GM12872 (cell line): Measurements from ENCODE around the gene SUSD4.

Experiments
- TF ChIP-seq, protein P1 (sequence below): IDR thresholded peaks from 3 replicates; pipeline ENCODE4 v1.5.1; 2011; ENCODE audit warnings: low read depth, mild to moderate bottlenecking, low read length, moderate library complexity; ENCODE audit not compliant: insufficient read depth

SUSD4 gene, protein sequence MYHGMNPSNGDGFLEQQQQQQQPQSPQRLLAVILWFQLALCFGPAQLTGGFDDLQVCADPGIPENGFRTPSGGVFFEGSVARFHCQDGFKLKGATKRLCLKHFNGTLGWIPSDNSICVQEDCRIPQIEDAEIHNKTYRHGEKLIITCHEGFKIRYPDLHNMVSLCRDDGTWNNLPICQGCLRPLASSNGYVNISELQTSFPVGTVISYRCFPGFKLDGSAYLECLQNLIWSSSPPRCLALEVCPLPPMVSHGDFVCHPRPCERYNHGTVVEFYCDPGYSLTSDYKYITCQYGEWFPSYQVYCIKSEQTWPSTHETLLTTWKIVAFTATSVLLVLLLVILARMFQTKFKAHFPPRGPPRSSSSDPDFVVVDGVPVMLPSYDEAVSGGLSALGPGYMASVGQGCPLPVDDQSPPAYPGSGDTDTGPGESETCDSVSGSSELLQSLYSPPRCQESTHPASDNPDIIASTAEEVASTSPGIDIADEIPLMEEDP

DNA sequence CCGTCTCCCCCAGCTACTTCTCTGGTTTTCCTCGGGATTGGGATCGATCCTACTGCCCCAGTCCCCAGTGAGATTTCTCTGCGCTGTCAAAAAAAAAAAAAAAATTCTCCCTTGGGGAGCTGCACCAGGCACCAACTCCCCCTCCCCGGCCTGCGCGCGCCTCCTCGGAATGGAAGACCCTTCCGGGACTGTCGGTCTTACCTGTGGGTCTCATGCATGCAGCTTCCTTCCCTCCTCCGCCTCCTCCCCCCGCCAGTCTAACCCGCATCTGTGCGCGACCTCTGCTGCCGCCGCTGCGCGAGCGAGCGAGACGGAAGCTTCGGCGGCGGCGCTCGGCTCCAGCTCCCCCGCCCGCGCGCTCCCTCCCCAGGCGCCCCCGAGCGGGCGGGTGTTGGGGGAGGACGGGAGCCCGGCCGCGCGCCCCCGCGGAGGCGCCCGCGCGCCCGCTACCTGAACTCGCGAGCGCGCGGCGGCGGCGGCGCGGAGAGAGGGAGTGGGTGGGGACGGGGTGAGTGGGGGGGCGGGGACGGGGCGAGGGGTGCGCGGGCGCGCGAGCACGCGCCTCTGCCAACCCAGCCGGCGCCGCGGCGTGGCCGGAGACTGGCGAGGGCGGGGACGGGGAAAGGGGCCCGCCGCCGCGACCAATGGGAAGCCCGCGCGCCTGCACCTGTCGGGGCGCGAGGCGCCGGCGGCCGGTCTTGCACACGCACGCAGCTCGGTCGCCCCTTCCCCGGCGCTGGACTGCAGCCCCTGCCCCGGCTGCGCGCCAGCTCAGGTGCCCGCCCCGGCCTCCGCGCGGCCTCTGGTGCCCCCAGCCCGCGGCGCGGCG lies at the start of gene SUSD4:
Gene SUSD4, minus strand, starts transcription at position 321 of the 829 bp plus-strand sequence. CDS start 751 bp downstream, outside the sequence.
- TF ChIP-seq, protein P1, sequence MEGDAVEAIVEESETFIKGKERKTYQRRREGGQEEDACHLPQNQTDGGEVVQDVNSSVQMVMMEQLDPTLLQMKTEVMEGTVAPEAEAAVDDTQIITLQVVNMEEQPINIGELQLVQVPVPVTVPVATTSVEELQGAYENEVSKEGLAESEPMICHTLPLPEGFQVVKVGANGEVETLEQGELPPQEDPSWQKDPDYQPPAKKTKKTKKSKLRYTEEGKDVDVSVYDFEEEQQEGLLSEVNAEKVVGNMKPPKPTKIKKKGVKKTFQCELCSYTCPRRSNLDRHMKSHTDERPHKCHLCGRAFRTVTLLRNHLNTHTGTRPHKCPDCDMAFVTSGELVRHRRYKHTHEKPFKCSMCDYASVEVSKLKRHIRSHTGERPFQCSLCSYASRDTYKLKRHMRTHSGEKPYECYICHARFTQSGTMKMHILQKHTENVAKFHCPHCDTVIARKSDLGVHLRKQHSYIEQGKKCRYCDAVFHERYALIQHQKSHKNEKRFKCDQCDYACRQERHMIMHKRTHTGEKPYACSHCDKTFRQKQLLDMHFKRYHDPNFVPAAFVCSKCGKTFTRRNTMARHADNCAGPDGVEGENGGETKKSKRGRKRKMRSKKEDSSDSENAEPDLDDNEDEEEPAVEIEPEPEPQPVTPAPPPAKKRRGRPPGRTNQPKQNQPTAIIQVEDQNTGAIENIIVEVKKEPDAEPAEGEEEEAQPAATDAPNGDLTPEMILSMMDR, result no peak

DNA sequence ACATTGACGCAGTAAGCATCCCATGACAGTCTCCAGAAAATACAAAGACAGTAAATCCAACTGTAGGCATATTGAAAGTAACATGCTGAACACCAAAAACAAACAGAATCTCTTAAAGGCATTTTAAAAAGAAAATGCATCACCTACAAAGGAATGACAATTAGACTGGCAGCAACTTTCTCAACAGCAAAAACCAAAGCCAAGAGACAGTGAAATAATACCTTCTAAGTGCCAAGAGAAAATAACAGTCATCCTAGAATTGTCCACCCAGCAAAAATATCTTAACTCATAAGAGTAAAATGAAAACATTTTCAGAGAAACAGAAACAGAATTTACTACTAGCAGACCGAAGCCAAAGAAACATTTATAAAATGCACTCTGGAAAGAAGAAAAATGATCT lies 49.2 kb upstream of the SUSD4 start:
- TF ChIP-seq, protein P1, result no peak

DNA sequence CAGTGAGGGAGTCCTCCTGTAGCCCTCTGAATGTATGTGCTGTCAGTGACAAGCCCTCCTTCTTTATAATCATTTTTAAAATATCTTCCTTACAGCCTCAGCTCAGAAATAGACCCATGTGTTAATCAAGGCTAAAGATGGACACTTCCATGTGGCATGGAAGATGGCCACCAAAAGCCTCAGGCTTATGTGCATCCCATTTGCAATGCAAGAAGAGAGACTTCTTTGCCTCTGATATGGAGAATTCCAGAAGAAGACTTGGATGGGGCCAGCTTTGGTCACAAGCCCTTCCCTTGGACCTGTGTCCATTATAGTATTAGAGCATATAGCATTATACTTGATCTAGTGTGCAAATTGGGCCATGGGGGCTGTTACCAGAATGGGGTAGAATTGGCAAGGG lies 47.7 kb upstream of the SUSD4 start:
- TF ChIP-seq, protein P1, result no peak

DNA sequence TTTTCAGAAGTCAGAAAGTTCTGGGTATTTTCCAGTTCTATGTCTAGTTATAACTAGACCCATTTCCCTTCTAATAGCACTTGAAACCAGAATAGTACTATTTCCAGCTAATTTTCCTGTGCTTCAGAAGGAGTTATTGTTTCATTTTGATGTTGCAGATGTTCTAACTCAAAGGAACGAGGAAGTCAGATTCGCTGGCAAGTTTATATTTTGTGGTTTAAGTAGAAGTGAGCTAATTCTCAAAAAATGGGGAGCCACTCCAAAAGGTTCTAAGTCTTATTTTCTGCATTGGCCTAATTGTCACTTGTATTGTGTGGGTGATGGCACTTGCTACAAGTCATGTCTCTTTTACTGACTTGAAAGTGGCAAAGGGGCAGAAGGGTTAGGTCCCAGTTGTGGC lies 47.3 kb upstream of the SUSD4 start:
- TF ChIP-seq, protein P1, result no peak

DNA sequence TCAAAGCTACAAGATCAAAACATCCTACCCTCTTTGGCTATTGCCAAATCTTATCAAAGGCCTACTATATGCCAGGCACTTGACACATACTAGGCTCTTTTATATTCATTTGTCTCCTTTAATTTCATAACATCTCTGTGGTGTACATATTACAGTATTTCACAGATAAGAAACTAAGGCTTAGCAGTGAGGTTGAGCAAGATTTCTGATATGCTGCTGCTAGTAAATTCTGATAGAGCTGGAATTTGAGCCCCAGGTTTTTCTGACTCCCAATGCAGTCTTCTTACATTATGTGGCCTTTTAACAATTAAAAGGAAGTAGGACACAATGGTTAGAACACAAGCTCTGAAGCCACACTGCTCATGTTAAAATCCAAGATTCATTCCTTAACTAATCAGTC lies 46.1 kb upstream of the SUSD4 start:
- TF ChIP-seq, protein P1, result no peak

DNA sequence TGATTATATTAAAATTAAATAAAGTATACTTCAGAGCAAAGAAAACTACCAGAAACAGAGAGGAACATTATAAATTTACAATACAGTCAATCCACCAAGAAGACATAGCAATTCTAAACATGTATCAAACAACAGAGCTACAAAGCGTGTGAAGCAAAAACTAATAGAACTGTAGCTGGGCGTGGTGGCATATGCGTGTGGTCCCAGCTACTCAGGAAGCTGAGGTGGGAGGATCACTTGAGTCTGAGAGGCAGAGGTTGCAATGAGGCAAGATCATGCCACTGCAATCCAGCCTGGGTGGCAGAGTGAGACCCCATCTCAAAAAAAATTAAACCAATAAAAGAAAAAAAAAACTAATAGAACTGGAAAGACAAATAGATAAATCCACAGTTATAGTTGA lies 41.5 kb upstream of the SUSD4 start:
- TF ChIP-seq, protein P1, result no peak

DNA sequence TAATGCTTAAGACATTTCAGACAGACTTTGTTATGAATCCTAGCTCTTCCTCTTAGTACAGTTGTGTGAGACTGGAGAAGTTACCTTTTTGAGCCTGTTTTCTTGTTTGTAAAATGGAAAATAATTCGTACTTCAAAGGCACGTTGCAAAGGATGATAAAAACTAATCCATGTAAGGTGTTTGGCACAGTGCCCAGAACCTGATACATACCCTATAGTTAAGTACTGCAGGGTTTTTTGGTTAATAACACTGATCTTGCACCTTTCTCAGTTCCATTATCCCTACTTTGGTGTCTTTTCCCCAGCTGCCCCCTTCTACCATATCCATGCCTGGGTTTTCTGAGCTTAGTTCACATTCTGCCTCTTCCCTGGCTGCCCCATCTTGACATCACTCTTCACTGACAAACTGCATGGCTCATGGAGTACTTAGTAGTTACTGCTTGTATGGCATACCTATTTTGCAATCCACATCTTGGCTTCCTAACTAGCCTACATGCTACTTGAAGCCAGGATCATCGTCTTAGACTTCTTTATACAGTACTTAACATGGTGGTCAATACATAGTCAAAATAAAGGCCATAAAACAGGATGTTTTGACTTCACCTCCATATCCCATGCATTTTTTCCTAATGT lies 39.3 kb upstream of the SUSD4 start:
- TF ChIP-seq, protein P1, result no peak
